Measurements from ENCODE around the gene DNAJC1. TPM values are rescaled to one million over a fixed set of nuclear protein-coding genes. Genes with fewer than 3 reads are reported as not detected.

Gene DNAJC1
- total RNA-seq, 2 experiments from 2014 or later, result 16.8 to 19.3 TPM

- no peak for DNase-seq
- Histone ChIP-seq H3K27me3 (ENCODE audit: control insufficient read depth in 1 of 2, insufficient read depth in 2 of 2, low read length in 2 of 2) (no peaks in the 10 kb centered on the region), H3K4me1 (ENCODE audit: insufficient read depth, low read length) (no peaks in the 10 kb centered on the region), H3K36me3 (ENCODE audit: insufficient read depth, low read length) (peaks cover 33% of the 10 kb centered on the region), H3K27ac (ENCODE audit: low read depth in 1 of 2, low read length in 2 of 2) (no peak overlapping the region), H3K9me3 (ENCODE audit: control insufficient read depth in 1 of 2, insufficient read depth in 1 of 2, low read length in 2 of 2) (no peaks in the 10 kb centered on the region), H3K4me3 (ENCODE audit: low read length) (no peak overlapping the region)
- Mint-ChIP-seq H3K4me1 (ENCODE audit: low read depth) (no peaks in the 10 kb centered on the region), H3K9me3 (no peaks in the 10 kb centered on the region), H3K27me3 (no peaks in the 10 kb centered on the region), H3K36me3 (ENCODE audit: low read depth) (peaks cover 11% of the 10 kb centered on the region), H3K27ac (no peak overlapping the region), H3K4me3 (no peak overlapping the region)
- ChIA-PET POLR2A (interaction anchor here (1.3 kb wide), 1 partner anchor 11 kb away, joined by 5 read pairs; no protein-coding TSS in a partner anchor), CTCF (no interaction called here)
- no peak for ATAC-seq (ENCODE audit: poor library complexity)
- TF ChIP-seq CTCF (IDR thresholded peaks at IDR 0.05), result no peak
- intact Hi-C loops (cut with DNase I, micrococcal nuclease), result no loop called here
Measured at GRCh38 chr10:21758239-21758638, 245.3 kb downstream of the DNAJC1 start.

GRCh38 chr10:21757185-21757901 is 246.2 kb downstream of the DNAJC1 start:
- no peaks in the 10 kb centered on the region for H3K27me3 ChIP-seq (ENCODE audit: control insufficient read depth in 1 of 2, insufficient read depth in 2 of 2, low read length in 2 of 2)
- ATAC-seq (ENCODE audit: poor library complexity) (no peak), DNase-seq (no peak)
- no peak overlapping the region for H3K4me3 ChIP-seq (ENCODE audit: low read length)
- no peaks in the 10 kb centered on the region for H3K9me3 ChIP-seq (ENCODE audit: control insufficient read depth in 1 of 2, insufficient read depth in 1 of 2, low read length in 2 of 2)
- TF ChIP-seq CTCF (IDR thresholded peaks at IDR 0.05), result no peak
- Mint-ChIP-seq H3K27me3 (no peaks in the 10 kb centered on the region), H3K9me3 (no peaks in the 10 kb centered on the region), H3K4me1 (ENCODE audit: low read depth) (no peaks in the 10 kb centered on the region), H3K36me3 (ENCODE audit: low read depth) (peaks cover 11% of the 10 kb centered on the region), H3K27ac (no peak overlapping the region), H3K4me3 (no peak overlapping the region)
- intact Hi-C loops (cut with DNase I, micrococcal nuclease), result no loop called here
- H3K4me1 ChIP-seq (ENCODE audit: insufficient read depth, low read length), result no peaks in the 10 kb centered on the region
- no peak overlapping the region for H3K27ac ChIP-seq (ENCODE audit: low read depth in 1 of 2, low read length in 2 of 2)
- peaks cover 33% of the 10 kb centered on the region for H3K36me3 ChIP-seq (ENCODE audit: insufficient read depth, low read length)
- POLR2A ChIA-PET, result no interaction called here
- CTCF ChIA-PET, result no interaction called here

GRCh38 chr10:21756707-21757106 is 246.8 kb downstream of the DNAJC1 start:
- intact Hi-C loops (cut with DNase I, micrococcal nuclease), result no loop called here
- Histone ChIP-seq H3K27ac (ENCODE audit: low read depth in 1 of 2, low read length in 2 of 2) (no peak overlapping the region), H3K4me3 (ENCODE audit: low read length) (no peak overlapping the region), H3K4me1 (ENCODE audit: insufficient read depth, low read length) (no peaks in the 10 kb centered on the region), H3K9me3 (ENCODE audit: control insufficient read depth in 1 of 2, insufficient read depth in 1 of 2, low read length in 2 of 2) (no peaks in the 10 kb centered on the region), H3K27me3 (ENCODE audit: control insufficient read depth in 1 of 2, insufficient read depth in 2 of 2, low read length in 2 of 2) (no peaks in the 10 kb centered on the region), H3K36me3 (ENCODE audit: insufficient read depth, low read length) (peaks cover 33% of the 10 kb centered on the region)
- H3K9me3 Mint-ChIP-seq, result no peaks in the 10 kb centered on the region
- ATAC-seq (ENCODE audit: poor library complexity) (no peak), DNase-seq (no peak)
- peaks cover 11% of the 10 kb centered on the region for H3K36me3 Mint-ChIP-seq (ENCODE audit: low read depth)
- no peak overlapping the region for H3K27ac Mint-ChIP-seq
- POLR2A ChIA-PET, result no interaction called here
- no peak for TF ChIP-seq CTCF (IDR thresholded peaks at IDR 0.05)
- no peak overlapping the region for H3K4me3 Mint-ChIP-seq
- CTCF ChIA-PET, result no interaction called here
- H3K4me1 Mint-ChIP-seq (ENCODE audit: low read depth), result no peaks in the 10 kb centered on the region
- H3K27me3 Mint-ChIP-seq, result no peaks in the 10 kb centered on the region

Measured in CD4-positive, alpha-beta T cell (primary cell).